ENCODE results near the gene MYO10.

- no peak for TF ChIP-seq CTCF (conservative IDR thresholded peaks at IDR 0.05; ENCODE audit: low read depth, low read length)
- no peak for TF ChIP-seq EZH2 (IDR thresholded peaks at IDR 0.05; ENCODE audit: borderline replicate concordance, low read depth, low read length, poor library complexity, severe bottlenecking)
Measured at GRCh38 chr5:16784843-16785791, 151.0 kb downstream of the MYO10 start.

Measured in A673 (cell line).